GM18498 (cell line): Measurements from ENCODE around the gene CGB7.

Experiments used
- ATAC-seq: cut with Tn5 transposase; IDR thresholded peaks from one replicate; pipeline ENCODE4 v1.9.1; 2021; ENCODE audit warnings: mild to moderate bottlenecking, moderate library complexity; ENCODE audit not compliant: unreplicated experiment

Gene CGB7

DNA sequence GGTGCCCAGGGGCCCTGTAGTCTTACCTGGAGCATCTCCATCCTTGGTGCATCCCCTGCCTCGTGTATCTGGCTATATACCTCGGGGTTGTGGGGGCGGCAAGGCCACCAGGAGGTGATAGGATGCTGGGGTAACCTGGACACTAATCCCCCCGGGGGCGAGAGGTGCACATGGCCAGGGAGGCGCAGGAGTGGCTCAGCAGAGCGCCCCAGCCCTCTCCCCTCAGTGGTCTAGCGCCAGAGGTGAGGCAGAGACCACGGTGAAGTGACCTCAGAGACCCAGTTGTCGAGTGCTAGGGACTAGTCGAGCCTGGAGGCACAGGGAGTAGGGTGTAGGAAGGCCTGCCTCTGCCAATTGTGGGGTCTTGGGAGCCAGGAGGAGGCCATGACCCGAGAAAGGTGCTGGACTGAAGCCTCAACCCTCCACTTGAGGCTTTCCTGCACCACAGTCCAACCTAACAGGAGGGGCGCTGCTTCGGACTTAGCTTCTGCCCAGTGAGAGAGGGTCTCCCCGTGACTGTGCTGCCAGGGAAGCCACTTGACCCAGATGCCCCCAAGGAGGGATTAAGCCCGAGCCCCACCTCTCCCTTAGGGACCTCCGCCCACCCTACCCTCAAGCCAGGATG is 40.4 kb downstream of the CGB7 start, which contains the start of gene LHB:
LHB (minus strand) TSS at position 51 of the 625 bp plus-strand sequence; CDS start at position 41, 10 bp downstream.
- ATAC-seq, result no peak

DNA sequence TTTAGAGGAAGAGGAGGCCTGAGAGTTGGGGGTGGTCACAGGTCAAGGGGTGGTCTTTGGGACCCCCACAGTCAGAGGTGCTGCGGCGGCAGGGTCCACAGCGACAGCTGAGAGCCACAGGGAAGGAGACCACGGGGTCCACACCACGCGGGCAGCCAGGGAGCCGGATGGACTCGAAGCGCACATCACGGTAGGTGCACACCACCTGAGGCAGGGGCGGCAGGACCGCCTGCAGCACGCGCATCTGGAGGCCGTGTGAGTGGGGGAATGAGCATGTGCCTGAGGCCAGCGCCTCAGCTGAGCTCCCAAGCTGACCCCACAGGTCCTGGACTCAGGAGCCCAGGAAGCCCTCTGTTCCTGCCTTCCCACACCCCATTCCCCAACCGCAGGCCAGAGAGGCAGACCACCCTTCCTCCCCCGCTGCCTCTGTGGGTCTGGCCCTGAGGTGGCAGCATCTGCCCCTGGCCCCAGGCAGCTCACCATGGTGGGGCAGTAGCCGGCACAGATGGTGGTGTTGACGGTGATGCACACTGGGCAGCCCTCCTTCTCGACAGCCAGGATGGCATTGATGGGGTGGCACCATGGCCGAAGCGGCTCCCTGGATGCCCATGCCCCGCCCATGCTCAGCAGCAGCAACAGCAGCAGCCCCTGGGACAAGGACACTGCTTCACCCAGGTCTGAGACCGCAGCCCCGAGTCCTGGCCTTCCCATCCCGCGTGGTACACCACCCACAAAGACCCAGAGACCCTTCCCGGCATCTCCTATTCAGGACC is 41.3 kb downstream of the CGB7 start:
- no peak for ATAC-seq

DNA sequence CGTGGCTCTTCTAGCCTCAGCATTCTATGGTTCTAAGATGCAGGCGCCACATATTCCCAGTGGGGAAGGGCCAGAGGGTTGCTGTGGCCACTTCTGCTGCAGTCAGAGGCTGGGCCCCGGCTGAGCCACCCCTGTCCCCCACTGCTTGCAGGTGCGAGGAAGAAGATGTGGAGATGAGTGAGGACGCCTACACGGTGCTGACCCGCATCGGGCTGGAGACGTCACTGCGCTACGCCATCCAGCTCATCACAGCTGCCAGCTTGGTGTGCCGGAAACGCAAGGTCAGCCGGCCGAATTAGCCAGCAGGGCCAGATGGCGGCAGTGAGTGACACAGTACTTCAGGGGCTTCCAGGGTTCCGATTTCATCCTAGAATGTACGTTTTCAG is 42.7 kb downstream of the CGB7 start:
- no peak for ATAC-seq

DNA sequence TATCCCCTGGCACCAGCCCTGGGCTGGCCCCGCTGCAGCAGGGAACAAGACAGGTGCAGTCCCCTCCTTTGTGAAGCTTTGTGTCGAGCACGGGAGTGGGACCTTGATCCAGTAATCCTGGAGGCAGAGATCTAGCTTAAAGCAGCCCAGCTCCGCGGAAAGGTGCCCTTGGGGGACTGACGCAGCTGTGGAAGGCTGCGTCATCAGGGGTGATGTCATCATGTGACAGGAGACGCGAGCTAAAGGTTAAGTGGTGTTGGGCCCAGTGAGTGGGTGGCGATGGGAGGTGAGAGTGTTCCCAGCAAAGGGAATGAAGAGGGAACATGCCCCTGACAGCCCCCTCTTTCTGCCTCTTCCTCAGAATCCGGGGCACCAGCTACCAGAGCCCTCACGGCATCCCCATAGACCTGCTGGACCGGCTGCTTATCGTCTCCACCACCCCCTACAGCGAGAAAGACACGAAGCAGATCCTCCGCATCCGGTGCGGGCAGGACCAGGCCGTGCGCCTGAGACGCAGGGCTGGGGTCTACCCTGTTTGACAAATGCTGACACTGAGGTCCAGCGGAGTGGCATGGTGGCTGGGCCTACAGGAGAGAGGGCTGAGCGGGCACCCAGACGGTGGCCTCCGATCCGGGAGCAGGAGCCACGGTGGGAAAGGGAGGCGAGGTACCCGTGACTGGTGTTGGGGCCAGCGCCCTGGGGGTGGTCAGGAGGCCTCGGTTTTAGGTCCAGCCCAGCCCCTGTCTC is 43.3 kb downstream of the CGB7 start:
- no peak for ATAC-seq

DNA sequence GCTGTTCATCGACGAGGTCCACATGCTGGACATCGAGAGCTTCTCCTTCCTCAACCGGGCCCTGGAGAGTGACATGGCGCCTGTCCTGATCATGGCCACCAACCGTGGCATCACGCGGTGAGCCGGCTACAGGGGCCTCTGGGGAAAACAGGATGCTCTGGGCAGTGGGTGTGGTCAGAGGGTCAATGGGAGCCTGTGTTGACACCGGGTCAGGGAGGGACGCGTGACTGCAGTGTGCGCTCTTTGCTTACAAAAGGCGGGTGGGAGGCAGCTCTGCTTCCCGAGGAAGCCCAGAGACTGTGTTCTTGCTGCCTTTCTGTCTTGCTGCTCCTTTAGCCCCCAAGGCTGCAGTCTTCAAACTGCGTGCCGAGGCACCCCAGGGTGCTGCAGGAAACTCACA is 46.4 kb downstream of the CGB7 start:
- ATAC-seq, result no peak

DNA sequence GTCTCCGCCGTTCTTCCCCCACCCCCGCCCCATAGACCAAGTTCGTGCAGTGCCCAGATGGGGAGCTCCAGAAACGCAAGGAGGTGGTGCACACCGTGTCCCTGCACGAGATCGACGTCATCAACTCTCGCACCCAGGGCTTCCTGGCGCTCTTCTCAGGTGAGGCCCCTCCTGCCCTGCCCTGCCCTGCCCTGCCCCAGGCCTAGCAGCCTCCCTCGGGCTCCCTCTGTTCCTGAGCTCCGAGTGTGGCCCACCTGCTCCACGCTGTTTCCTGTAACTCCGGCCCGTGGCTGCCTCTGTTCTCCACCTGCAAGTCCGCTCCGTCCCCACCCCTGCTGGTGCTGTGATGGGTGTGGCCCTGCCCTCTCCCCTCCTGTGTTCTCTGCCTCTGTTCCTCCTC is 47.1 kb downstream of the CGB7 start:
- no peak for ATAC-seq

DNA sequence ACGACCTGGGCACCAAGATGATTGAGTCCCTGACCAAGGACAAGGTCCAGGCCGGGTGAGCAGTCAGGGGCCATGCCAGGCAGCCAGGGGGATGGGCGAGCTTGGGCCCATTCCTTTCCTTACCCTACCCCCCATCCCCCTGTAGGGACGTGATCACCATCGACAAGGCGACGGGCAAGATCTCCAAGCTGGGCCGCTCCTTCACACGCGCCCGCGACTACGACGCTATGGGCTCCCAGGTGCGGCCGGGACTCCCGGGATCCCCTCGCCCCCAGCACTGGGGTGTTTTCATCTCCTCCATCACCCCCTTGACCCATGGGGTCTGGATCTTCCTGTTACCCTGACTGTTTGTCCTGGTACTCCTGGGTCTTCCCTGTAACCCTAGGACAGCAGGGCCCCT is 47.7 kb downstream of the CGB7 start:
- no peak for ATAC-seq

DNA sequence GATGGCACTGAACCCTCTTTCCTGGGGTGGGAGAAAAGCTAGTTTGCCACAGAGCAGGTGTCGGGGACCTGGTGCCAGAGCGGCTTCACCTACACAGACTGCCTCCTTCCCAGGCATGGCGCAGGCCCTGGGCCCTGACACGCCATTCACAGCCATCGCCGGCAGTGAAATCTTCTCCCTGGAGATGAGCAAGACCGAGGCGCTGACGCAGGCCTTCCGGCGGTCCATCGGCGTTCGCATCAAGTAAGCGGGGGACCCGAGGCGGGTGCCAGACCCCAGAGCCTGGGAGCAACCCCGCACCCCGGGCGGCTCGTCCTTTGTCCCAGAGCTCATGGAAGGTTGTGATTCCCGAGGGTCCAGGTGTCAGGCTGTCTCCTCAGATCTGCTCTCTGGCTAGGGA is 50.6 kb downstream of the CGB7 start:
- no peak for ATAC-seq

DNA sequence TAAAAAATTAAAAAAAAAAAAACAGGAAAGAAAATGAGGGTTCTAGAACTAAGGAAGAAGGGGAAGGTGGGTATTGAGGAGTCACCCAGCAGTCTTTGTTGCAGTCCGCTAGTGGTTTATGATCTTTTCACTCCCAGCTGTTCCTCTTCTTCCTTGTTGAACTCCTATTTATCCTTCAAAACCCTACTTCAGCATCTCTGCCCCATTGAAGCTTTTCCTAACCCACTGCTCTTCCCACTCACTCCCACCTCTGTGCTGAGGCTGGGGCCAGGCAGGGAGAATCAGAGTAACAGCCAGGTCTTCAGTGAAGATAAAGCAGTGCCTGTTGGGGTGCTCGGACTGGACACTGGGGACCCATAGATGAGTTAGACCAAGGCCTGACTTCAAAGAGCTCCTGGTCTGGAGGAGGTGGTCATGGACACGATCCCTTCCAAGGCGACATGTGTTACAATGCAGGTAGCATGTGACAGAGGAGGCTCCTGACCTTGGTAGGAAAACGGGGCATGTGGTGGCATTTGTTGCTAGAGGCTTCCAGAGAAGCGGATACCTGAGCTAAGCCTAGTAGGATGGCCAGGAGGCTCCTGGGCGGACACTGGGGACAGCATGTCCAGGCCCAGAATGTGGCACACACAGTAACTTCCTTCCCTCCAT is 52.5 kb downstream of the CGB7 start:
- no peak for ATAC-seq
